ENCODE measurements around the gene SULT1C4.

The SULT1C4 gene

GRCh38 chr2:108376774-108377173 is 980 bp upstream of the SULT1C4 start:
- DNase-seq = no peak

- DNase-seq = no peak
Observed at GRCh38 chr2:108377401-108377800, 353 bp upstream of the SULT1C4 start.

GRCh38 chr2:108378851-108379250 is 1.1 kb downstream of the SULT1C4 start:
- no peak for DNase-seq

- DNase-seq = no peak
Observed at GRCh38 chr2:108382196-108382595, 4.4 kb downstream of the SULT1C4 start.

GRCh38 chr2:108383146-108383830 is 5.5 kb downstream of the SULT1C4 start:
- DNase-seq = no peak

- no peak for DNase-seq
Observed at GRCh38 chr2:108384662-108385393, 7.1 kb downstream of the SULT1C4 start.

- no peak for DNase-seq
Observed at GRCh38 chr2:108385411-108386071, 7.8 kb downstream of the SULT1C4 start.

- DNase-seq = no peak
Observed at GRCh38 chr2:108388045-108388444, 10.3 kb downstream of the SULT1C4 start.

GRCh38 chr2:108390340-108390739 is 12.6 kb downstream of the SULT1C4 start:
- no peak for DNase-seq

GRCh38 chr2:108392029-108392428 is 14.3 kb downstream of the SULT1C4 start:
- no peak for DNase-seq

GRCh38 chr2:108393197-108393596 is 15.4 kb downstream of the SULT1C4 start:
- DNase-seq = no peak

GRCh38 chr2:108395155-108395554 is 17.4 kb downstream of the SULT1C4 start:
- no peak for DNase-seq

GRCh38 chr2:108396845-108397244 is 19.1 kb downstream of the SULT1C4 start:
- no peak for DNase-seq

- no peak for DNase-seq
Observed at GRCh38 chr2:108399479-108399878, 21.7 kb downstream of the SULT1C4 start.

GRCh38 chr2:108401800-108402199 is 24.0 kb downstream of the SULT1C4 start:
- DNase-seq = no peak

GRCh38 chr2:108403494-108403893 is 25.7 kb downstream of the SULT1C4 start:
- DNase-seq = no peak

GRCh38 chr2:108404784-108405397 is 27.1 kb downstream of the SULT1C4 start:
- DNase-seq = no peak

- DNase-seq = no peak
Observed at GRCh38 chr2:108407864-108408729, 30.3 kb downstream of the SULT1C4 start.

- DNase-seq = no peak
Observed at GRCh38 chr2:108409768-108410167, 32.0 kb downstream of the SULT1C4 start.

- no peak for DNase-seq
Observed at GRCh38 chr2:108412995-108413710, 35.4 kb downstream of the SULT1C4 start.

- DNase-seq = no peak
Observed at GRCh38 chr2:108413711-108414095, 35.9 kb downstream of the SULT1C4 start.
